Loucy (cell line): ENCODE results near the gene ERF.

Source experiments
- H2AFZ ChIP-seq: fragments of 200-600 bp; sonication (generic); 2 replicates; pipeline ENCODE4 v1.6.0; 2016; ENCODE audit warnings: antibody characterized with exemption, mild to moderate bottlenecking, low read length, moderate library complexity
- H3F3A ChIP-seq: fragments of 200-600 bp; 2 replicates; pipeline ENCODE4 v1.6.0; 2016; ENCODE audit warnings: antibody characterized with exemption, low read depth, mild to moderate bottlenecking
- H3K27me3 ChIP-seq: fragments of 200-600 bp; sonication (generic); 2 replicates; pipeline ENCODE4 v1.6.1; 2014; ENCODE audit warnings: low read length, mild to moderate bottlenecking; ENCODE audit not compliant: insufficient read depth, poor library complexity, severe bottlenecking
- H3K36me3 ChIP-seq: fragments of 200-600 bp; sonication (generic); 2 replicates; pipeline ENCODE4 v1.6.1; 2016; ENCODE audit warnings: low read length; ENCODE audit not compliant: insufficient read depth
- H3K4me1 ChIP-seq: fragments of 200-600 bp; sonication (generic); 2 replicates; pipeline ENCODE4 v1.5.1; 2014; ENCODE audit warnings: low read length, mild to moderate bottlenecking; ENCODE audit not compliant: insufficient read depth, poor library complexity, severe bottlenecking
- H3K4me2 ChIP-seq: fragments of 200-600 bp; sonication (generic); 2 replicates; pipeline ENCODE4 v1.6.0; 2014; ENCODE audit warnings: antibody characterized with exemption, low read length, low read depth, mild to moderate bottlenecking; ENCODE audit not compliant: poor library complexity, severe bottlenecking
- H3K4me3 ChIP-seq: fragments of 200-600 bp; sonication (generic); 2 replicates; pipeline ENCODE4 v1.5.1; 2014; ENCODE audit warnings: low read length, mild to moderate bottlenecking, mixed read lengths; ENCODE audit not compliant: poor library complexity, severe bottlenecking
- H3K79me2 ChIP-seq: fragments of 200-600 bp; sonication (generic); 2 replicates; pipeline ENCODE4 v1.6.1; 2014; ENCODE audit warnings: low read length; ENCODE audit not compliant: insufficient read depth
- H3K9ac ChIP-seq: fragments of 200-600 bp; sonication (generic); 2 replicates; pipeline ENCODE4 v1.6.0; 2014; ENCODE audit warnings: mild to moderate bottlenecking, low read depth, low read length, moderate library complexity; ENCODE audit not compliant: poor library complexity, severe bottlenecking
- H3K9me2 ChIP-seq: fragments of 200-600 bp; sonication (generic); replicated peaks from 2 replicates; pipeline ENCODE4 v1.6.1; 2016; ENCODE audit warnings: low read depth, low read length, mixed read lengths
- H3K9me3 ChIP-seq: fragments of 200-600 bp; sonication (generic); 2 replicates; pipeline ENCODE4 v1.6.1; 2014; ENCODE audit warnings: mild to moderate bottlenecking, antibody characterized with exemption, low read length, low read depth; ENCODE audit not compliant: insufficient read depth
- H4K20me1 ChIP-seq: fragments of 200-600 bp; sonication (generic); 2 replicates; pipeline ENCODE4 v1.6.0; 2014; ENCODE audit warnings: antibody characterized with exemption, low read length, mild to moderate bottlenecking; ENCODE audit not compliant: insufficient read depth, poor library complexity, severe bottlenecking
- CTCF ChIP-seq: fragments of 200-600 bp; sonication (generic); conservative IDR thresholded peaks from 2 replicates; pipeline ENCODE4 v1.5.1; 2014; ENCODE audit warnings: mild to moderate bottlenecking, antibody characterized with exemption, low read length
- EZH2phosphoT487 ChIP-seq: fragments of 200-600 bp; IDR thresholded peaks from 2 replicates; pipeline ENCODE4 v1.6.1; 2018; ENCODE audit warnings: antibody characterized with exemption, mild to moderate bottlenecking, moderate library complexity, borderline replicate concordance

The ERF gene

GRCh38 chr19:42206871-42207755 is 47.8 kb downstream of the ERF start:
- H3K36me3 ChIP-seq, result peaks cover 79% of the 10 kb centered on the region; the same call in 1 of the 2 replicates
- H3K4me1 ChIP-seq, result peaks cover 5% of the 10 kb centered on the region
- H3K4me3 ChIP-seq, result no peak overlapping the region
- no peaks in the 10 kb centered on the region for H3K27me3 ChIP-seq
- no peak overlapping the region for H3K4me2 ChIP-seq
- no peak for TF ChIP-seq CTCF
- TF ChIP-seq EZH2phosphoT487, result no peak
- no peak overlapping the region for H2AFZ ChIP-seq
- peaks cover 58% of the 10 kb centered on the region; the same call in 1 of the 2 replicates for H3K79me2 ChIP-seq
- peaks cover 3% of the 10 kb centered on the region for H4K20me1 ChIP-seq
- H3K9me2 ChIP-seq, result no peaks in the 10 kb centered on the region
- no peaks in the 10 kb centered on the region for H3K9me3 ChIP-seq
- no peaks in the 10 kb centered on the region for H3F3A ChIP-seq
- H3K9ac ChIP-seq, result no peak overlapping the region

DNA sequence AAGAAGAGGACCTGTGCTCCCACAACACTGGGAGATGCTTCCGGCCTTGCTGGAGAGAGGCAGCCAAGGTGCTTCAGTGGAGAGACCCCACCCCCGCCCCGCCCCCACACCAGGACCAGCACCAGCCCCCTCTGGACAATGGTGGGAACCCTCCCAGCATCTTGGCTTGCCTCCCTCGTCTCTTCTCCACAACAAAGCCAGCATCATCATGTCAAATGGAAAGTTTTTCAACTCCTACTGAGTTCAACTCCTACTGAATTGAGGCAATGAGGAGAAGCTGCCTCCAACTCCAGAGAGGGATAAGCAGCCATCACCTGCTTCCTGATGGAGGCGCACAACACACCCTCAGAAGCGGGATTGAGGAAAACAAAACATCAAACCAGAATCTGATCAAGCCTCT is 50.3 kb downstream of the ERF start:
- peaks cover 3% of the 10 kb centered on the region for H4K20me1 ChIP-seq
- H2AFZ ChIP-seq, result no peak overlapping the region
- no peak overlapping the region for H3K9ac ChIP-seq
- no peak overlapping the region for H3K4me3 ChIP-seq
- H3F3A ChIP-seq, result peaks cover 12% of the 10 kb centered on the region
- H3K36me3 ChIP-seq, result peaks cover 83% of the 10 kb centered on the region; the same call in 1 of the 2 replicates
- H3K9me3 ChIP-seq, result no peaks in the 10 kb centered on the region
- H3K4me1 ChIP-seq, result peaks cover 26% of the 10 kb centered on the region
- TF ChIP-seq CTCF (no peak), EZH2phosphoT487 (no peak)
- no peak overlapping the region for H3K4me2 ChIP-seq
- H3K79me2 ChIP-seq, result peaks cover 63% of the 10 kb centered on the region
- no peaks in the 10 kb centered on the region for H3K27me3 ChIP-seq
- H3K9me2 ChIP-seq, result no peaks in the 10 kb centered on the region

DNA sequence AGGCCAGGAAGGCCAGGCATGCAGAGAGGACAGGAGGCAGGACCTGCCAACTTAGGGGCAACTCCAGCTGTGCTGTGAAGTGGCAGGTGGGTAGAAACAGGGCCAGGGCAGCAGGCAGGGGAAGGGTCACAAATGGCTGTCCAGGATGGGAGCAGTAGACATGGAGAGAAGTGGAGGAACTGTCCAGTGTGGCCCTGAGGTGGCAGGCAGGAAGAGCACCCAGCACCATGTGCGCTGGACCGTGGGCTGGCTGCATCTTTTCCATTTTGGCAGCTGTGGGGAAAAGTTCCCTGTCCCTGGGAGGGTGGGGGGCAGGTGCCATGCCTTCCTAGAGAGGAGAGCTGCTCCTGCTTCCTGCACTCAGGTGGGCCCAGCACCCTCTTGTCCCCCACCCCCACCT is 51.2 kb downstream of the ERF start:
- Histone ChIP-seq H4K20me1 (peaks cover 3% of the 10 kb centered on the region), H3K4me2 (no peak overlapping the region), H3K27me3 (no peaks in the 10 kb centered on the region), H3K36me3 (peaks cover 75% of the 10 kb centered on the region; the same call in 1 of the 2 replicates), H3F3A (peaks cover 20% of the 10 kb centered on the region), H3K4me1 (peaks cover 35% of the 10 kb centered on the region), H3K9me3 (no peaks in the 10 kb centered on the region), H3K4me3 (no peak overlapping the region), H3K9ac (no peak overlapping the region), H3K9me2 (no peaks in the 10 kb centered on the region), H2AFZ (no peak overlapping the region), H3K79me2 (peaks cover 62% of the 10 kb centered on the region)
- TF ChIP-seq CTCF, result no peak
- no peak for TF ChIP-seq EZH2phosphoT487
